Embryonic facial prominence (tissue), 1 donor: ENCODE measurements around the gene HSD17B4.
A peak's percentile ranks its signal among the peaks of the same experiment; 100 is the strongest.
"Not testable (repeated sequence)": the region's sequence is repeated elsewhere in the genome, so short reads cannot be mapped to it uniquely, and the experiment has no call there.

ENCODE experiments used
- DNase-seq: peaks from one replicate; pipeline ENCODE4 v3.0.0-alpha.2; 2016; ENCODE audit errors: extremely low spot score

The HSD17B4 gene

GRCh38 chr5:119432674-119433237, 19.5 kb upstream of the HSD17B4 start:
- DNase-seq, result not testable (repeated sequence)

- DNase-seq, result no peak
Observed at GRCh38 chr5:119435436-119436132, 16.7 kb upstream of the HSD17B4 start.

GRCh38 chr5:119437785-119438586, 14.3 kb upstream of the HSD17B4 start:
- not testable (repeated sequence) for DNase-seq

- not testable (repeated sequence) for DNase-seq
Observed at GRCh38 chr5:119438587-119438917, 13.7 kb upstream of the HSD17B4 start.

GRCh38 chr5:119439140-119439631, 13.1 kb upstream of the HSD17B4 start:
- DNase-seq, result no peak

GRCh38 chr5:119439632-119440031, 12.7 kb upstream of the HSD17B4 start:
- DNase-seq, result not testable (repeated sequence)

GRCh38 chr5:119444643-119445042, 7.7 kb upstream of the HSD17B4 start:
- DNase-seq, result not testable (repeated sequence)

GRCh38 chr5:119445544-119445943, 6.8 kb upstream of the HSD17B4 start:
- no peak for DNase-seq

GRCh38 chr5:119449882-119450281, 2.4 kb upstream of the HSD17B4 start:
- no peak for DNase-seq

GRCh38 chr5:119450627-119451026, 1.7 kb upstream of the HSD17B4 start:
- DNase-seq, result not testable (repeated sequence)

GRCh38 chr5:119451561-119451960, 736 bp upstream of the HSD17B4 start:
- no peak for DNase-seq

GRCh38 chr5:119452060-119452372, 281 bp upstream of the HSD17B4 start:
- no peak for DNase-seq

- DNase-seq, result no peak
Observed at GRCh38 chr5:119453040-119453373, 710 bp downstream of the HSD17B4 start.

GRCh38 chr5:119454171-119454570, 1.9 kb downstream of the HSD17B4 start:
- no peak for DNase-seq

GRCh38 chr5:119458911-119459632, 6.8 kb downstream of the HSD17B4 start:
- no peak for DNase-seq

GRCh38 chr5:119465640-119466039, 13.3 kb downstream of the HSD17B4 start:
- DNase-seq, result no peak

- DNase-seq, result no peak
Observed at GRCh38 chr5:119468286-119468685, 16.0 kb downstream of the HSD17B4 start.

- no peak for DNase-seq
Observed at GRCh38 chr5:119470105-119470763, 17.9 kb downstream of the HSD17B4 start.

- DNase-seq, result peak; percentile 25
Observed at GRCh38 chr5:119470851-119471451, 18.7 kb downstream of the HSD17B4 start.

- DNase-seq, result no peak
Observed at GRCh38 chr5:119473241-119473640, 20.9 kb downstream of the HSD17B4 start.

GRCh38 chr5:119476341-119476740, 24.0 kb downstream of the HSD17B4 start:
- DNase-seq, result no peak
